Measurements from ENCODE around the gene KIF19. TPM values are rescaled to one million over a fixed set of nuclear protein-coding genes. Genes with fewer than 3 reads are reported as not detected.

The KIF19 gene
- total RNA-seq, 1 donor from 2014 or later = 0.23 TPM

DNA sequence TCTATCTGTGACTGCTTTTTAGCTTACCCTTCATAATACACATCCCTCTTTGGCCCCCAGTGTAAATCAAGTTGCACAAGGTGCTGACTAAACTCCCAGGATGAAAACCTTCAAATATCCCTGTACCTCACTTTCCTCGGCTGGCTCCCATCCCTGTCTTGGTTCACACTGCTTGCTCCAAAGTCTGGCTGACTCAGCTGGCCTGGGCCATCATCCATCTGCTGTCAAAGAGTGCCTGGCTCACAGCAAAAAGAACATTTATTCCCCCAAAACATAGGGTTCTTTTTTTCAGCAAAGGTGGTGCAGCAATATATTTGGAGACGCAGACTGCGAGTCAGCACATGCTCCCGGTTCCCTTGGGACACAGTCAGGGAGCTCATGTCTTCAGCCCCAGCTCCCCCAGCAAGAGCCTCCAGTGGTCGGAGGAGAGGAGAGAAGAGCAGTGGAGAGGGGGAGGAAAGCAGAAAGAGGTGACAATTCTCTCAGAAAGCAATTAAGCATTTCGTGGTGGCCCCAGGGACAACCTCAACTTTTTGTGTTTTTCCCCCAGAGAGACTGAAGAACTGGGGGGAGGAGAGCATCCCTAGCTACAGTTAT lies 67.4 kb downstream of the KIF19 start:
- Histone ChIP-seq H3K27ac (no peak overlapping the region), H3K4me1 (no peaks in the 10 kb centered on the region), H3K9me3 (no peaks in the 10 kb centered on the region), H3K27me3 (no peaks in the 10 kb centered on the region), H3K4me3 (no peak overlapping the region), H3K36me3 (no peaks in the 10 kb centered on the region)
- no peak for DNase-seq
- TF ChIP-seq, protein P1, sequence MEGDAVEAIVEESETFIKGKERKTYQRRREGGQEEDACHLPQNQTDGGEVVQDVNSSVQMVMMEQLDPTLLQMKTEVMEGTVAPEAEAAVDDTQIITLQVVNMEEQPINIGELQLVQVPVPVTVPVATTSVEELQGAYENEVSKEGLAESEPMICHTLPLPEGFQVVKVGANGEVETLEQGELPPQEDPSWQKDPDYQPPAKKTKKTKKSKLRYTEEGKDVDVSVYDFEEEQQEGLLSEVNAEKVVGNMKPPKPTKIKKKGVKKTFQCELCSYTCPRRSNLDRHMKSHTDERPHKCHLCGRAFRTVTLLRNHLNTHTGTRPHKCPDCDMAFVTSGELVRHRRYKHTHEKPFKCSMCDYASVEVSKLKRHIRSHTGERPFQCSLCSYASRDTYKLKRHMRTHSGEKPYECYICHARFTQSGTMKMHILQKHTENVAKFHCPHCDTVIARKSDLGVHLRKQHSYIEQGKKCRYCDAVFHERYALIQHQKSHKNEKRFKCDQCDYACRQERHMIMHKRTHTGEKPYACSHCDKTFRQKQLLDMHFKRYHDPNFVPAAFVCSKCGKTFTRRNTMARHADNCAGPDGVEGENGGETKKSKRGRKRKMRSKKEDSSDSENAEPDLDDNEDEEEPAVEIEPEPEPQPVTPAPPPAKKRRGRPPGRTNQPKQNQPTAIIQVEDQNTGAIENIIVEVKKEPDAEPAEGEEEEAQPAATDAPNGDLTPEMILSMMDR (IDR thresholded peaks at IDR 0.05) = no peak
- intact Hi-C loops (cut with DNase I) = no loop called here
- ATAC-seq = no peak

DNA sequence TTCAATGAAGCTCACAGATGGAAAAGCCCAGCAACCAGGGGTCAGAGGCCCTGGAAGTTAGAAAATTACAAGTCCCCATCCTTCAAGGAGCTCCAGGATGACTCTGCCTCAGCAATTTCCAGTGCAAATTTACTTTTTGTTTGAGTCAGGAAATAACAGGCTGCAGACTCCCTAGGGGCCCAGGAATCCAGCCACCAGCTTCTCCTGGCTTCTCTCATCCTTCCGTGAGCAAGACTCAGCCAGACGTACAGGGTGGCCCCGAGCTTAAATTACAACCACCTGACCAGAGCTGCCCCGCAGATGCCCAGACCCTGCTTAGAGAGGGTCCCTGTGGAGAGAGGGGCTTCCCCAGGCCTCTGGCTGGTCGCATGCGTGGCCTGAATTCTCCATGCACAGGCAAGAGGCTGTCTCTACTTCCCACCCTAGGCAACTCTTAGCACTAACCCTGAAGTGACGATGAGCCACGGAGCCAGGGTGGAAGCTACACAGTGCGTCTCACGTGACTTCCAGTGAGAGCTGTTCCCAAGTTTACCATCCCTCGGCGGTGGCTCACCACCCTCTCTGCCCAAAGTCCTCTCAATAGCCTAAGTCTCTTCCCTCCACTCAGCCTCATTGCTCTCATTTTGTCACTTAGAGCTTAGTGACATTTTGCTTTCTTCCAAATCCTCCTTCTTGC lies 68.4 kb downstream of the KIF19 start:
- ATAC-seq (no peak), DNase-seq (no peak)
- H3K36me3 ChIP-seq = no peaks in the 10 kb centered on the region
- no peaks in the 10 kb centered on the region for H3K4me1 ChIP-seq
- no peaks in the 10 kb centered on the region for H3K9me3 ChIP-seq
- TF ChIP-seq, protein P1 (IDR thresholded peaks at IDR 0.05) = no peak
- no peaks in the 10 kb centered on the region for H3K27me3 ChIP-seq
- no peak overlapping the region for H3K4me3 ChIP-seq
- intact Hi-C loops (cut with DNase I) = no loop called here
- H3K27ac ChIP-seq = no peak overlapping the region

DNA sequence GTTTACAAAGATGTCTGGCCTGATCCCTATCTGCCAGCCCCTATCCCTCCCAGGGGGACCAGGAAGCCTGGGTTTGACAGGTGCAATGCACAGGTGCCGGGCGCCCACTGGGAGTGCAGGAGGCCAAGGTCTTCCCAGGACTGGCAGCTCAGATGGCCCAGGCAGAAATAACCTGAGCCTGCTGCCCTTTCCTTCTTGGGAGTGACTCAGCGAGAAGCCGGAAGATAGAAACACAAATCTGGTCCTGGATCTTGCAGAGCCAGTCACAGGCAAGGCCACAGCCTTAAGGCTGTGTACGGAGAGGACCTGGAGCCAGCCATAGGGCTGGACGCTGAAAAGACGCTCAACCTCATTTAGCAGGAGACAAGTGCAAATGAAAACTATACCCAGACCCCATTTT lies 69.0 kb downstream of the KIF19 start:
- Histone ChIP-seq H3K4me3 (no peak overlapping the region), H3K4me1 (no peaks in the 10 kb centered on the region), H3K36me3 (no peaks in the 10 kb centered on the region), H3K27ac (no peak overlapping the region), H3K9me3 (no peaks in the 10 kb centered on the region), H3K27me3 (no peaks in the 10 kb centered on the region)
- DNase-seq (no peak), ATAC-seq (no peak)
- intact Hi-C loops (cut with DNase I) = no loop called here
- TF ChIP-seq, protein P1 (IDR thresholded peaks at IDR 0.05) = no peak

DNA sequence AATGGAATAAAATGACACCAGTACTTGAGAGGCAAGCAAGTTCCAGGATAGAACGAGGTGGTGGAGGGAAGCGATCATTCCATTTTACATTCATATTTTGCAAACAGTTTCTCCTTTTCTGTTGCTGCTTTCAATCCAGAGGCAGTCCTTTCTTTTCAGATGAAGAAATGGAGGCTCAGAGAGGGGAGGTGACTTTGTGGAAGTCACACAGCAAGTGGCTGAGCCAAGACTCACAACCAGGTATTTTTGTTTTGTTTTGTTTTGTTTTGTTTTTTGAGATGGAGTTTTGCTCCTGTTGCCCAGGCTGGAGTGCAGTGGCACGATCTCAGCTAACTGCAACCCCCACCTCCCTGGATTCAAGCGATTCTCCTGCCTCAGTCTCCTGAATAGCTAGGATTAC lies 70.5 kb downstream of the KIF19 start:
- no peak overlapping the region for H3K27ac ChIP-seq
- no peaks in the 10 kb centered on the region for H3K36me3 ChIP-seq
- H3K9me3 ChIP-seq = no peaks in the 10 kb centered on the region
- no peak for DNase-seq
- TF ChIP-seq, protein P1 (IDR thresholded peaks at IDR 0.05) = no peak
- intact Hi-C loops (cut with DNase I) = no loop called here
- no peak for ATAC-seq
- H3K4me3 ChIP-seq = no peak overlapping the region
- H3K27me3 ChIP-seq = no peaks in the 10 kb centered on the region
- no peaks in the 10 kb centered on the region for H3K4me1 ChIP-seq

DNA sequence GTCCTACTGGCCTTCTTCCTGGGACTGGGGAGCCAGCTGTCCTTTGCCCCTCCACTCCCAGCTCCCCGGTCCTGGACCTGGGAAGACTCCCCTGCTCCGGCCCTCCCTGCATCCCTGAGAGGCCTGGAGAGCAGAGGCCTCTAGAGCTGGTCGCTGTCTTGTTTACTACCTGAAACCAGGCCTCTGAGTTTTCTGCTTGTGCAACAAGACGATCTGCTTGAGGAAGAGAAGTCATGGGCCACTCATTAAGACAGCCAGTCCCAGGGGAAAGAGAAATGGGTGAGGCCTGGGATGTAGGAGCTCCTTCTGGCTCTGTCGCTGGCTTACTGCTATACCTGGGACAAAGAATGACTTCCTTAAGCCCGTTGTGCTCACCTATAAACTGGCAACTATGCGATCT lies 76.0 kb downstream of the KIF19 start:
- Histone ChIP-seq H3K36me3 (no peaks in the 10 kb centered on the region), H3K27me3 (no peaks in the 10 kb centered on the region), H3K9me3 (no peaks in the 10 kb centered on the region), H3K4me1 (no peaks in the 10 kb centered on the region), H3K4me3 (no peak overlapping the region), H3K27ac (no peak overlapping the region)
- ATAC-seq (no peak), DNase-seq (no peak)
- intact Hi-C loops (cut with DNase I) = no loop called here
- TF ChIP-seq, protein P1 (IDR thresholded peaks at IDR 0.05) = no peak
